GM23248 (cell line): ENCODE results near the gene RUFY3. TPM values are rescaled to one million over a fixed set of nuclear protein-coding genes. Genes with fewer than 3 reads are reported as not detected.
"Not testable (repeated sequence)": the region's sequence is repeated elsewhere in the genome, so short reads cannot be mapped to it uniquely, and the experiment has no call there.

Source experiments
- DNase-seq: peaks from one replicate; pipeline ENCODE4 v3.0.0-alpha.2; 2015
- H2AFZ ChIP-seq: fragments of 200-600 bp; sonication (generic); 2 replicates; pipeline ENCODE4 v1.6.1; 2016; ENCODE audit warnings: antibody characterized with exemption
- H3F3A ChIP-seq: fragments of 200-600 bp; sonication (generic); 2 replicates; pipeline ENCODE4 v1.6.1; 2016; ENCODE audit warnings: mild to moderate bottlenecking, antibody characterized with exemption, mixed run types; ENCODE audit not compliant: insufficient read depth
- H3K27ac ChIP-seq: fragments of 200-600 bp; sonication (generic); 2 replicates; pipeline ENCODE4 v1.5.1; 2016; ENCODE audit warnings: mild to moderate bottlenecking
- H3K27me3 ChIP-seq: fragments of 200-600 bp; sonication (generic); replicated peaks from 2 replicates; pipeline ENCODE4 v1.6.1; 2016; ENCODE audit warnings: mild to moderate bottlenecking; ENCODE audit not compliant: insufficient read depth
- H3K36me3 ChIP-seq: fragments of 200-600 bp; sonication (generic); 2 replicates; pipeline ENCODE4 v1.6.1; 2016; ENCODE audit warnings: low read depth, mild to moderate bottlenecking
- H3K4me1 ChIP-seq: fragments of 200-600 bp; sonication (generic); 2 replicates; pipeline ENCODE4 v1.6.1; 2016; ENCODE audit warnings: mild to moderate bottlenecking; ENCODE audit not compliant: insufficient read depth
- H3K4me2 ChIP-seq: fragments of 200-600 bp; sonication (generic); one replicate; pipeline ENCODE4 v1.6.1; 2016; ENCODE audit warnings: mild to moderate bottlenecking; ENCODE audit not compliant: unreplicated experiment
- H3K4me3 ChIP-seq: fragments of 200-600 bp; sonication (generic); 2 replicates; pipeline ENCODE4 v1.5.1; 2016; ENCODE audit warnings: mild to moderate bottlenecking
- H3K79me2 ChIP-seq: fragments of 200-600 bp; sonication (generic); 2 replicates; pipeline ENCODE4 v1.6.1; 2016; ENCODE audit warnings: mild to moderate bottlenecking; ENCODE audit not compliant: insufficient read depth
- H3K9ac ChIP-seq: fragments of 200-600 bp; sonication (generic); 2 replicates; pipeline ENCODE4 v1.6.1; 2016; ENCODE audit warnings: mild to moderate bottlenecking
- H3K9me2 ChIP-seq: fragments of 200-600 bp; sonication (generic); 2 replicates; pipeline ENCODE4 v1.6.1; 2016; ENCODE audit warnings: mixed run types, mild to moderate bottlenecking, moderate library complexity; ENCODE audit not compliant: insufficient read depth
- H3K9me3 ChIP-seq: fragments of 200-600 bp; sonication (generic); one replicate; pipeline ENCODE4 v1.6.1; 2017; ENCODE audit warnings: low read depth
- H4K20me1 ChIP-seq: fragments of 200-600 bp; sonication (generic); 2 replicates; pipeline ENCODE4 v1.6.0; 2016; ENCODE audit not compliant: insufficient read depth
- EZH2 ChIP-seq: fragments of 200-600 bp; sonication (generic); IDR thresholded peaks from 2 replicates; pipeline ENCODE4 v1.6.1; 2018; ENCODE audit warnings: antibody characterized with exemption, mild to moderate bottlenecking; ENCODE audit not compliant: insufficient read depth, poor library complexity, severe bottlenecking
- EZH2phosphoT487 ChIP-seq: fragments of 200-600 bp; sonication (generic); IDR thresholded peaks from 2 replicates; pipeline ENCODE4 v1.6.1; 2018; ENCODE audit warnings: antibody characterized with exemption, moderate library complexity, mild to moderate bottlenecking, low read depth; ENCODE audit not compliant: insufficient read depth
- WGBS, 2 experiments: methylation state at CpG; one replicate each; pipeline ENCODE4 v1.1.6; 2015 to 2017; ENCODE audit warnings: low lambda C conversion rate in 2 of 2, low coverage in 1 of 2; ENCODE audit errors: missing lambda C conversion rate in 2 of 2; 5-methylcytosine and 5-hydroxymethylcytosine counted together
- in situ Hi-C: fragments of 300-500 bp; cut with MboI; formaldehyde crosslinking; loops from 2 replicates; pipeline ENCODE4 v1.15.0; 2020
- polyA plus RNA-seq: library from polyadenylated mRNA; unstranded; fragments of >200 nt; fragmentation: Nextera tagmentation; extraction: Ambion mirVana; gene quantifications from 2 replicates; pipeline ENCODE4 v1.2.1, GENCODE V29; 2016
- total RNA-seq: library from RNA; depleted of rRNA; stranded (reverse); fragments of >200 nt; shearing (Covaris generic); gene quantifications from 2 replicates; pipeline ENCODE4 v1.2.3, GENCODE V29; 2014

Gene RUFY3
- total and polyA plus RNA-seq, 2 experiments from 2014 or later: 13.5 to 24.0 TPM

DNA sequence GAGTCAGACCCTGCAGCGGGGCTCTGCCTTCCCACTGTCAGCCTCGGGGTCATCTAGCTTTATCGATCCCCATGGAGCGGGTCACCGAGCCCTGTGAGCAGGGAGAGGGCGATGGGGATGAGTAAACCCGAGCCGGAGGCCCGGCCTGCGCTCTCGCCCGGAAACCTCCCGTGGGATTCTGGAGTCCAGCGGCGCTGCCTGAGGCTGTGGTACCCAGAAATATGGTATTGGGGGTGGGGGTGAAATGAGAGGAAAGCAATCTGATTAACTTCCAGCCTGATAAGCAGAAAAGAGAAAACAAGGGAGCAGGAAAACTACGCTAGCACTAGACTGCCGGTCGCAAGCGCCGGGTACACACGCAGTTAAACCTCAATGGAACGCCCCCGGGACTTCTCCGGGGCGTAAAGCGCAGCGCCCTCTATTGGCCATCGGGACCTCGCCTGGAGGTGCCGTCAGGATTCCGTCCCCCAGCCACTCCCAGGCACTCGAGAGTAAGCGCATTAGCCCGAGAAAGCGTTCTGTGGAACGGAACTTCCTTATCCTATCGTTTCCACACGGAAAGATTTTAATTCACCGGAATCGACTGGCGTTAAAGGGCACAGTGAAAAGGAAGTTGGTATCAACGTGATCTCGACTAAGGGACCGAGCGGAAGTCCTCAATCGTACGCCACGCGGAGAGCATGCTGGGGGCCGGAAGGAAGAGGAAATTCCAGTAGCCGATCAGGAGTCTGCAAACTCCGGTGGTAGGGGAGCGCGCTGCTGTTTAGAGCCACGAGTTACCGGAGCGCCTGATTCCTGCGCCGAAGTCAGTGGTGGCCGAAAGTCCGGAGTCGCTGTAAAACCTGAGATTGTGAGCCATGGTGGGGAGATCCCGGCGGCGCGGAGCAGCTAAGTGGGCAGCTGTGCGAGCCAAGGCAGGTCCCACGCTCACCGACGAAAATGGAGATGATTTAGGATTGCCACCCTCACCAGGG is 33.7 kb upstream of the RUFY3 start, which contains the start of gene UTP3:
Gene UTP3, plus strand, starts transcription at position 712 of the 974 bp plus-strand sequence. Its CDS starts 146 bp downstream, at position 858.
- H3K79me2 ChIP-seq: peaks cover 47% of the 10 kb centered on the region
- H3K4me3 ChIP-seq: peak within 1 kb of the TSS; percentile 100
- no peaks in the 10 kb centered on the region for H3K9me2 ChIP-seq
- H4K20me1 ChIP-seq: no peaks in the 10 kb centered on the region; the same call in 1 of the 2 replicates
- no peaks in the 10 kb centered on the region for H3K27me3 ChIP-seq
- in situ Hi-C loops: no loop called here
- peak within 1 kb of the TSS; percentile 98 for H3K4me2 ChIP-seq
- H3F3A ChIP-seq: peaks cover 15% of the 10 kb centered on the region
- DNase-seq: peak; percentile 99
- peak within 1 kb of the TSS; percentile 99 for H2AFZ ChIP-seq
- 1% methylated on average over 70 of the region's 70 CpGs for WGBS, 2 experiments
- peak within 1 kb of the TSS; percentile 97 for H3K27ac ChIP-seq
- peaks cover 27% of the 10 kb centered on the region for H3K4me1 ChIP-seq
- H3K9me3 ChIP-seq: no peaks in the 10 kb centered on the region
- peak within 1 kb of the TSS; percentile 96 for H3K9ac ChIP-seq
- H3K36me3 ChIP-seq: peaks cover 3% of the 10 kb centered on the region; the same call in 1 of the 2 replicates
- TF ChIP-seq EZH2 (no peak), EZH2phosphoT487 (no peak)

DNA sequence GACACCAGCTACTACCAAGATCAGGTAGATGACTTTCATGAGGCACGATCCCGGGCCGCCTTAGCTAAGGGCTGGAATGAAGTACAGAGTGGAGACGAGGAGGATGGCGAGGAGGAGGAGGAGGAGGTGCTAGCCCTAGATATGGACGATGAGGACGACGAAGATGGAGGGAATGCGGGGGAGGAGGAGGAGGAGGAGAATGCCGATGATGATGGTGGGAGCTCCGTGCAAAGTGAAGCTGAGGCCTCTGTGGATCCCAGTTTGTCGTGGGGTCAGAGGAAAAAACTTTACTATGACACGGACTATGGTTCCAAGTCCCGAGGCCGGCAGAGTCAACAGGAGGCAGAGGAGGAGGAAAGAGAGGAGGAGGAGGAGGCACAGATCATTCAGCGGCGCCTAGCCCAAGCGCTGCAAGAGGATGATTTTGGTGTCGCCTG is 33.0 kb upstream of the RUFY3 start:
- Histone ChIP-seq H3K79me2 (peaks cover 54% of the 10 kb centered on the region), H3K9me2 (no peaks in the 10 kb centered on the region), H3K27me3 (no peaks in the 10 kb centered on the region), H4K20me1 (no peaks in the 10 kb centered on the region; the same call in 1 of the 2 replicates), H3F3A (peaks cover 15% of the 10 kb centered on the region), H3K4me3 (peak overlapping the region; percentile 100), H3K9me3 (no peaks in the 10 kb centered on the region), H3K4me2 (peak overlapping the region; percentile 95), H3K36me3 (peaks cover 3% of the 10 kb centered on the region; the same call in 1 of the 2 replicates), H3K27ac (peak overlapping the region; percentile 97), H3K9ac (peak overlapping the region; percentile 96), H2AFZ (peak overlapping the region; percentile 99), H3K4me1 (peaks cover 27% of the 10 kb centered on the region)
- DNase-seq: peak; percentile 54
- in situ Hi-C loops: no loop called here
- WGBS, 2 experiments: 0 to 2% methylated on average over 15 to 19 of the region's 19 CpGs
- TF ChIP-seq EZH2phosphoT487 (no peak), EZH2 (no peak)

DNA sequence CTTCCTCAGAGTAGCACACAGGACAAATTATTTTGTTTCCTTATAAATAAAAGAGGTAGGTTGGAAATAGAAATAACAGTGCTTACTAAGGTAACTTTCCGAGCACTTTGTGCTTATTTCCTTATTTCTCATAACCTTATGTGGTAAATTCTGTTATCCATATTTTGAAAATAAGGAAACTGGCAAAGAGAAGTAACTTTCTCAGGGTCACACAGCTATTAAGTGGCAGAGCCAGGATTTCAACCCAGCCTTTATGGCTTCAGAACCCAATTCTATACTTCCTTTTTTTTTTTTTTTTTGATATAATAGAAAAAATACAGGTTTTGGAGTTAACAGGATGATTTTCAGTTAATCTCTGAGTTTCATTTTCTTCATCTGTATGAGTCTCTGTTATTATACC is 30.1 kb upstream of the RUFY3 start:
- DNase-seq: no peak
- Histone ChIP-seq H2AFZ (no peak overlapping the region), H4K20me1 (no peaks in the 10 kb centered on the region; the same call in 1 of the 2 replicates), H3K4me1 (peaks cover 27% of the 10 kb centered on the region), H3K9me2 (no peaks in the 10 kb centered on the region), H3K79me2 (peaks cover 61% of the 10 kb centered on the region), H3K36me3 (peaks cover 3% of the 10 kb centered on the region; the same call in 1 of the 2 replicates), H3K9ac (no peak overlapping the region), H3K27me3 (no peaks in the 10 kb centered on the region), H3K4me3 (no peak overlapping the region), H3K27ac (no peak overlapping the region), H3K9me3 (no peaks in the 10 kb centered on the region), H3F3A (peaks cover 15% of the 10 kb centered on the region), H3K4me2 (peak overlapping the region; percentile 95)
- no peak for TF ChIP-seq EZH2phosphoT487
- no peak for TF ChIP-seq EZH2
- WGBS, 2 experiments: 93 to 96% methylated on average over 1 of the region's 1 CpG
- in situ Hi-C loops: no loop called here

DNA sequence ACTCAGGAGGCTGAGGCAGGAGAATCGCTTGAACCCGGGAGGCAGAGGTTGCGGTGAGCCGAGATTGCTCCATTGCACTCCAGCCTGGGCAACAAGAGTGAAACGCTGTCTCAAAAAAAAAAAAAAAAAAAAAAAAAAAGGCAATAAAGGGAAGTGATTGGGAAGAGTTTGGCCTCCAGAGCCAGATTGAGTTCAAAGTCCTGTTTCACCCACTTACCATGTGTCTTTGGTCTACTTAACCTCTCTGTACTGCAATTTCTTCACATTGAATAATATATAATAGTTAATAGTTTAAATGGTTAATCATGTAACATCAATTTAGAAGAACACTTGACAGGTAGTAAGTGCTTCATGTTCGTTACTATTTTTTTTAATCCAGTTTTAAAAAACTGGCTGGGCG is 27.1 kb upstream of the RUFY3 start:
- H3K4me3 ChIP-seq, H4K20me1 ChIP-seq, H3K27ac ChIP-seq, H2AFZ ChIP-seq, H3K9ac ChIP-seq, H3K27me3 ChIP-seq, H3K9me2 ChIP-seq, in situ Hi-C loops, H3K4me2 ChIP-seq, H3K9me3 ChIP-seq, H3K36me3 ChIP-seq, H3F3A ChIP-seq, DNase-seq: not testable (repeated sequence)
- Histone ChIP-seq H3K4me1 (peaks cover 19% of the 10 kb centered on the region), H3K79me2 (peaks cover 48% of the 10 kb centered on the region)
- 98 to 100% methylated on average over 7 of the region's 7 CpGs for WGBS, 2 experiments

DNA sequence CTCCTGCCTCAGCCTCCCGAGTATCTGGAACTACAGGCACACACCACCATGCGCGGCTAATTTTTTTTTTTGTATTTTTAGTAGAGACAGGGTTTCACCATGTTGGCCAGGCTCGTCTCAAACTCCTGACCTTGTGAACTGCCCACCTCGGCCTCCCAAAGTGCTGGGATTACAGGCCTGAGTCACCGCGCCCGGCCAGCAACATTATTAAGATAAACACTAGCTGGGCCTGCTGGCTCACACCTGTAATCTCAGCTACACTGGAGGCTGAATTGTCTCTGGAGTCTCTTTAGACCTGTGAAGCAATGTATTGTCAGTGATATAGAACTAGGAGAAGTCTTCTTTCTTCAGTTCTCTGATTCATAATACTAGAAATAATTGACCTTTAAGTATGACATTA is 23.3 kb upstream of the RUFY3 start:
- H3F3A ChIP-seq, H3K27ac ChIP-seq, H3K4me2 ChIP-seq, DNase-seq, H2AFZ ChIP-seq, H3K36me3 ChIP-seq, H3K9me3 ChIP-seq, H3K27me3 ChIP-seq, H3K4me1 ChIP-seq, H3K9ac ChIP-seq, H3K4me3 ChIP-seq, H3K9me2 ChIP-seq, H4K20me1 ChIP-seq, in situ Hi-C loops: not testable (repeated sequence)
- peaks cover 10% of the 10 kb centered on the region for H3K79me2 ChIP-seq
- 92 to 94% methylated on average over 8 of the region's 8 CpGs for WGBS, 2 experiments
